ENCODE data around the gene MRPS34.

DNA sequence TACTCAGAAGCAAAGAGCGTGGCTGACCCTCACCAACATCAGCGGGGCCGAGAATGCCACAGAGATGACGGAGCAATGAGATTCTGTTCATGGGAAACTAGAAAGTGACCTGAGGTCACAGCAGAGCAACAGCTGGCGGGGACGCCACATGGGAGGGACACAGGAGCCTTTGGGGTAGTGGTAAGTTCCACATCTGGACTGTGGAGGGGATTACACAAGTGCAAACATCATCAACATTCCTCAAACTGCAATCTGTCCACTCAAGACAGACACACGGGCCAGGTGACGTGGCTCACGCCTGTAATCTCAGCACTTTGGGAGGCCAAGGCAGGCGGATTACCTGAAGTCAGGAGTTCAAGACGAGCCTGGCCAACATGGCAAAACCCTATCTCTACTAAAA, 42.5 kb upstream of the MRPS34 start:
- TF ChIP-seq CTCF (IDR thresholded peaks at IDR 0.05) (no peak), POLR2A (IDR thresholded peaks at IDR 0.05) (no peak), EP300 (IDR thresholded peaks at IDR 0.05) (no peak)
